Measurements from ENCODE around the gene SS18L1.

DNA sequence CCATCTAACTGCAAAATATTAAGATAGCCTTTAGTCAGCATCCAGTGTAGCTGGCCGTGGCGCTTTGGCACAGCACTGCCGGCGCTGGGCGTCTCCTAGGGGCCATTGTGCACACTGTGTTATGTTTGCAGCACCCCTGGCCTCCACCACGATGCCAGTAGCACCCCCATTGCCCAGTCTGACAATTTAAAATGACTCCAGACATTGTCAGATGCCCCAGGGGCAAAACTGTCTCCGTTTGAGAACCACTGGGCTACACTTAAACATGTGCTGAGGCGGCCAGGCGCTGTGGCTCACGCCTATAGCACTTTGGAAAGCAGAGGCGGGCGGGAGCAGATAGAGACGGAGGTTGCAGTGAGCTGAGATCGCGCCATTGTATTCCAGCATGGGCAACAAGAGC, 33.3 kb downstream of the SS18L1 start:
- no peak for TF ChIP-seq POLR2AphosphoS5 (IDR thresholded peaks at IDR 0.05; ENCODE audit: low read depth, low read length)
- TF ChIP-seq, protein P1, sequence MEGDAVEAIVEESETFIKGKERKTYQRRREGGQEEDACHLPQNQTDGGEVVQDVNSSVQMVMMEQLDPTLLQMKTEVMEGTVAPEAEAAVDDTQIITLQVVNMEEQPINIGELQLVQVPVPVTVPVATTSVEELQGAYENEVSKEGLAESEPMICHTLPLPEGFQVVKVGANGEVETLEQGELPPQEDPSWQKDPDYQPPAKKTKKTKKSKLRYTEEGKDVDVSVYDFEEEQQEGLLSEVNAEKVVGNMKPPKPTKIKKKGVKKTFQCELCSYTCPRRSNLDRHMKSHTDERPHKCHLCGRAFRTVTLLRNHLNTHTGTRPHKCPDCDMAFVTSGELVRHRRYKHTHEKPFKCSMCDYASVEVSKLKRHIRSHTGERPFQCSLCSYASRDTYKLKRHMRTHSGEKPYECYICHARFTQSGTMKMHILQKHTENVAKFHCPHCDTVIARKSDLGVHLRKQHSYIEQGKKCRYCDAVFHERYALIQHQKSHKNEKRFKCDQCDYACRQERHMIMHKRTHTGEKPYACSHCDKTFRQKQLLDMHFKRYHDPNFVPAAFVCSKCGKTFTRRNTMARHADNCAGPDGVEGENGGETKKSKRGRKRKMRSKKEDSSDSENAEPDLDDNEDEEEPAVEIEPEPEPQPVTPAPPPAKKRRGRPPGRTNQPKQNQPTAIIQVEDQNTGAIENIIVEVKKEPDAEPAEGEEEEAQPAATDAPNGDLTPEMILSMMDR (IDR thresholded peaks at IDR 0.05): no peak

Data from Panc1 (cell line).